Adrenal gland (tissue), 5 donors: ENCODE measurements around the gene TSPAN18.

Source experiments
- POLR2A ChIP-seq, 2 donors: fragments of 450-650 bp; IDR thresholded peaks; one replicate each; pipeline ENCODE4 v1.6.1; 2017; ENCODE audit warnings: antibody characterized with exemption in 2 of 2, mild to moderate bottlenecking in 2 of 2, moderate library complexity in 1 of 2
- TF ChIP-seq, protein P1 (sequence below), 6 experiments: fragments of 450-650 bp in 4 of 6; fragments of 200-600 bp in 2 of 6; sonication (generic) in 1 of 6; IDR thresholded peaks; 1 replicate in 5 of 6; 2 replicates in 1 of 6; pipeline versions ENCODE4 v1.5.1 to v1.8.0; 2016 to 2021; ENCODE audit warnings: antibody characterized with exemption in 6 of 6, mild to moderate bottlenecking in 2 of 6, moderate library complexity in 1 of 6
- donor health status: DM: no; HTN: no; CAD: no.

DNA sequence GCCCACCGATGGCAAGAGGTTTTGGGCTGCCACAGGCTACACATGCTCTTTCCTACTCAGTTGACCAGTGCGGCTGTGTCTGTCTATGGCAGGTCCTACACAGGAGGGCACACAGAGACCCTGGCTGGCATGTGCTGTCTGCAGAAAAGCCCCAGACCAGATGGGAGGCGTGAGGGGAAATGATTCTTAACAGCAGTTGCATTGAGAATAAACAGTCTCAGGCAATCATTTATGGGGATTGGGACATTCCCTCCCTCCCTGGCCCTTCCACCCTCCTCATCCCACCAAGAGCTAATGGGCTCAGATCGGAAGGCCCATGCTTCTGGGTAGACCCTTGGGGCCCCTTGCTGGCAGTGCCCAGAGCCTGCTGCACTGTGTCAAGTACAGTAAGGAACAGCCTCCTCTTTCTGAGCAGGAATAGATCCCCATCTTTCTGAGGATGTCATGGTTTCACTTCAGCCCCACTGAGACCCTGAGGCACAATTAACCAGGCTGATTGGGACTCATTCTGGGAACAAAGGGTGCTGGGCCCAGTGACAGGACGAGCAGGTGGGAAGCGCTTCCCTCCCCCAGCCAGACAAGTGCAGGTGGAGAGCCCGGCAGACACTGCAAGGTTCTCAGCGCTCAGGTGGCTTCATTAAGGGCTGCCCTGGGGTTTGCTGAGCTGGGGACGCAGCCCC is 28.3 kb downstream of the TSPAN18 start:
- TF ChIP-seq, protein P1, sequence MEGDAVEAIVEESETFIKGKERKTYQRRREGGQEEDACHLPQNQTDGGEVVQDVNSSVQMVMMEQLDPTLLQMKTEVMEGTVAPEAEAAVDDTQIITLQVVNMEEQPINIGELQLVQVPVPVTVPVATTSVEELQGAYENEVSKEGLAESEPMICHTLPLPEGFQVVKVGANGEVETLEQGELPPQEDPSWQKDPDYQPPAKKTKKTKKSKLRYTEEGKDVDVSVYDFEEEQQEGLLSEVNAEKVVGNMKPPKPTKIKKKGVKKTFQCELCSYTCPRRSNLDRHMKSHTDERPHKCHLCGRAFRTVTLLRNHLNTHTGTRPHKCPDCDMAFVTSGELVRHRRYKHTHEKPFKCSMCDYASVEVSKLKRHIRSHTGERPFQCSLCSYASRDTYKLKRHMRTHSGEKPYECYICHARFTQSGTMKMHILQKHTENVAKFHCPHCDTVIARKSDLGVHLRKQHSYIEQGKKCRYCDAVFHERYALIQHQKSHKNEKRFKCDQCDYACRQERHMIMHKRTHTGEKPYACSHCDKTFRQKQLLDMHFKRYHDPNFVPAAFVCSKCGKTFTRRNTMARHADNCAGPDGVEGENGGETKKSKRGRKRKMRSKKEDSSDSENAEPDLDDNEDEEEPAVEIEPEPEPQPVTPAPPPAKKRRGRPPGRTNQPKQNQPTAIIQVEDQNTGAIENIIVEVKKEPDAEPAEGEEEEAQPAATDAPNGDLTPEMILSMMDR (IDR thresholded peaks at IDR 0.05) = no peak
- TF ChIP-seq POLR2A (IDR thresholded peaks at IDR 0.05) = no peak
